H1 (cell line): ENCODE measurements around the gene MBD5. TPM values are rescaled to one million over a fixed set of nuclear protein-coding genes. Genes with fewer than 3 reads are reported as not detected.

Experiments used
- CTCF ChIA-PET: fragments of 300-600 bp; sonication (Branson Sonifier 250); formaldehyde crosslinking; loops from one replicate; lab custom pipeline; 2021; ENCODE audit not compliant: partially characterized antibody; lab: Charles Lee
- POLR2A ChIA-PET: fragments of 300-600 bp; sonication (Branson Sonifier 250); formaldehyde crosslinking; loops from one replicate; lab custom pipeline; 2021; ENCODE audit warnings: inconsistent platforms; ENCODE audit not compliant: partially characterized antibody; lab: Charles Lee
- DNase-seq, 2 experiments: peaks; one replicate each; pipeline versions ENCODE4 v3.0.0 to v3.0.0-alpha.2; 2010 to 2022; ENCODE audit warnings: low spot score in 2 of 2, low read depth in 1 of 2, mixed read lengths in 1 of 2
- FAIRE-seq: peaks from 2 replicates; lab custom pipeline; 2011; peaks lifted over from hg19 to GRCh38; lab: Jason Lieb, UNC
- H2AFZ ChIP-seq: 2 replicates; pipeline ENCODE4 v1.8.1; 2012; ENCODE audit warnings: low read length, inconsistent platforms
- H2AK5ac ChIP-seq: 2 replicates; pipeline ENCODE4 v1.6.1; 2013; ENCODE audit warnings: low read depth, low read length
- H2BK120ac ChIP-seq: replicated peaks from 2 replicates; pipeline ENCODE3; 2013; ENCODE audit warnings: low read depth, low read length, inconsistent platforms
- H2BK12ac ChIP-seq: 2 replicates; pipeline ENCODE4 v1.6.1; 2013; ENCODE audit warnings: low read depth, low read length
- H2BK15ac ChIP-seq: 2 replicates; pipeline ENCODE4 v1.6.1; 2013; ENCODE audit warnings: low read length
- H2BK20ac ChIP-seq: 2 replicates; pipeline ENCODE4 v1.6.1; 2013; ENCODE audit warnings: low read length
- H2BK5ac ChIP-seq: 2 replicates; pipeline ENCODE4 v1.6.1; 2013; ENCODE audit warnings: low read depth, low read length
- H3K14ac ChIP-seq: 2 replicates; pipeline ENCODE4 v1.6.1; 2013; ENCODE audit warnings: inconsistent platforms; ENCODE audit not compliant: insufficient read length
- H3K18ac ChIP-seq: 2 replicates; pipeline ENCODE4 v1.6.1; 2013; ENCODE audit warnings: low read length; ENCODE audit errors: extremely low read depth
- H3K23ac ChIP-seq: 2 replicates; pipeline ENCODE4 v1.6.1; 2013; ENCODE audit warnings: inconsistent platforms; ENCODE audit not compliant: insufficient read length
- H3K23me2 ChIP-seq: 2 replicates; pipeline ENCODE4 v1.6.1; 2013; ENCODE audit warnings: low read depth, low read length
- H3K27ac ChIP-seq: 2 replicates; pipeline ENCODE4 v1.6.1; 2011; ENCODE audit warnings: low read depth, low read length, inconsistent platforms
- H3K27me3 ChIP-seq, 4 experiments: replicated peaks in 1 of 4; 1 replicate in 1 of 4; 2 replicates in 3 of 4; pipeline versions ENCODE4 v1.6.1 to v1.8.1; 2011 to 2013; ENCODE audit warnings: low read length in 3 of 4, mild to moderate bottlenecking in 3 of 4, inconsistent platforms in 2 of 4, mixed read lengths in 2 of 4, moderate library complexity in 1 of 4; ENCODE audit not compliant: control insufficient read depth in 3 of 4, insufficient read depth in 3 of 4; ENCODE audit errors: extremely low read depth in 1 of 4
- H3K36me3 ChIP-seq, 4 experiments: 2 replicates each; pipeline versions ENCODE4 v1.6.1 to v1.8.1; 2011 to 2013; ENCODE audit warnings: mild to moderate bottlenecking in 4 of 4, low read length in 3 of 4, moderate library complexity in 2 of 4, control low read depth in 1 of 4, inconsistent platforms in 1 of 4; ENCODE audit not compliant: insufficient read depth in 4 of 4, control insufficient read depth in 2 of 4
- H3K4ac ChIP-seq: replicated peaks from 2 replicates; pipeline ENCODE3; 2013; ENCODE audit warnings: low read length, low read depth, mixed read lengths, inconsistent platforms; ENCODE audit not compliant: insufficient read length
- H3K4me1 ChIP-seq, 4 experiments: replicated peaks in 1 of 4; 1 replicate in 1 of 4; 2 replicates in 3 of 4; pipeline versions ENCODE4 v1.6.1 to v1.8.1; 2011 to 2013; ENCODE audit warnings: low read length in 3 of 4, inconsistent platforms in 2 of 4, mixed read lengths in 1 of 4; ENCODE audit not compliant: insufficient read depth in 4 of 4, control insufficient read depth in 3 of 4
- H3K4me2 ChIP-seq, 2 experiments: 2 replicates each; pipeline versions ENCODE4 v1.6.1 to v1.8.1; 2011 to 2013; ENCODE audit warnings: low read depth in 2 of 2, low read length in 2 of 2, control low read depth in 1 of 2, inconsistent platforms in 1 of 2, mild to moderate bottlenecking in 1 of 2; ENCODE audit not compliant: insufficient read depth in 1 of 2
- H3K4me3 ChIP-seq, 4 experiments: fragments of 200-600, 300-600 bp in 1 of 4; sonication (generic), shearing (Covaris generic), sonication (Bioruptor Twin) in 1 of 4; 2 replicates each; pipeline versions ENCODE4 v1.5.1 to v1.8.1; 2011 to 2016; ENCODE audit warnings: low read length in 4 of 4, low read depth in 3 of 4, control low read depth in 2 of 4, inconsistent platforms in 2 of 4, mild to moderate bottlenecking in 2 of 4, mixed read lengths in 1 of 4, moderate library complexity in 1 of 4; ENCODE audit not compliant: insufficient read depth in 2 of 4; ENCODE audit errors: extremely low read depth in 1 of 4
- H3K56ac ChIP-seq: replicated peaks from 2 replicates; pipeline ENCODE3; 2013; ENCODE audit warnings: low read depth, mild to moderate bottlenecking, mixed read lengths, low read length, inconsistent platforms; ENCODE audit not compliant: insufficient read length
- H3K79me1 ChIP-seq: 2 replicates; pipeline ENCODE4 v1.6.1; 2013; ENCODE audit warnings: low read depth, low read length, control low read depth
- H3K79me2 ChIP-seq, 2 experiments: 2 replicates each; pipeline versions ENCODE4 v1.6.1 to v1.8.1; 2012 to 2013; ENCODE audit warnings: low read length in 2 of 2, mild to moderate bottlenecking in 2 of 2, inconsistent platforms in 1 of 2; ENCODE audit not compliant: insufficient read depth in 2 of 2, control insufficient read depth in 1 of 2
- H3K9ac ChIP-seq, 4 experiments: replicated peaks in 1 of 4; 1 replicate in 1 of 4; 2 replicates in 3 of 4; pipeline versions ENCODE4 v1.6.1 to v1.8.1; 2011 to 2013; ENCODE audit warnings: low read depth in 3 of 4, low read length in 3 of 4, control low read depth in 2 of 4, mild to moderate bottlenecking in 2 of 4, moderate library complexity in 2 of 4, inconsistent platforms in 1 of 4; ENCODE audit errors: extremely low read depth in 1 of 4
- H3K9me3 ChIP-seq, 2 experiments: 2 replicates each; pipeline versions ENCODE4 v1.6.1 to v1.8.1; 2012 to 2013; ENCODE audit warnings: mild to moderate bottlenecking in 2 of 2, moderate library complexity in 2 of 2, control low read depth in 1 of 2, inconsistent platforms in 1 of 2, low read depth in 1 of 2, low read length in 1 of 2, mixed read lengths in 1 of 2; ENCODE audit not compliant: insufficient read depth in 2 of 2
- H4K20me1 ChIP-seq, 2 experiments: replicated peaks in 1 of 2; 2 replicates each; pipeline versions ENCODE3 to v1.8.1; 2011 to 2013; ENCODE audit warnings: inconsistent platforms in 2 of 2, low read length in 2 of 2, mild to moderate bottlenecking in 1 of 2; ENCODE audit not compliant: insufficient read depth in 2 of 2, control insufficient read depth in 1 of 2
- H4K5ac ChIP-seq: 2 replicates; pipeline ENCODE4 v1.6.1; 2013; ENCODE audit warnings: low read length, low read depth, mixed read lengths, inconsistent platforms; ENCODE audit not compliant: insufficient read length
- H4K8ac ChIP-seq: 2 replicates; pipeline ENCODE4 v1.8.0; 2013; ENCODE audit warnings: mild to moderate bottlenecking, moderate library complexity, low read length, inconsistent platforms; ENCODE audit not compliant: insufficient read depth; ENCODE audit errors: extremely low read depth
- H4K91ac ChIP-seq: replicated peaks from 2 replicates; pipeline ENCODE3; 2013; ENCODE audit warnings: low read length, mixed read lengths, inconsistent platforms; ENCODE audit not compliant: insufficient read length
- CEBPB ChIP-seq: IDR thresholded peaks from 2 replicates; pipeline ENCODE4 v1.6.1; 2012; ENCODE audit warnings: low read depth, low read length
- FOSL1 ChIP-seq: IDR thresholded peaks from 2 replicates; pipeline ENCODE4 v1.6.1; 2011; ENCODE audit warnings: mild to moderate bottlenecking, low read depth, low read length, moderate library complexity; ENCODE audit not compliant: insufficient read depth
- HDAC2 ChIP-seq, 2 experiments: fragments of 300-600 bp in 1 of 2; sonication (generic) in 1 of 2; IDR thresholded peaks; 2 replicates each; pipeline ENCODE4 v1.6.1; 2011 to 2012; ENCODE audit warnings: low read depth in 2 of 2, low read length in 2 of 2, mild to moderate bottlenecking in 2 of 2, moderate library complexity in 2 of 2, borderline replicate concordance in 1 of 2, inconsistent platforms in 1 of 2
- JUND ChIP-seq: IDR thresholded peaks from 2 replicates; pipeline ENCODE4 v1.6.1; 2011; ENCODE audit warnings: mild to moderate bottlenecking, improper control_type of control experiment, low read length
- RNF2 ChIP-seq: fragments of 200-900, 300-1000 bp; sonication (generic); IDR thresholded peaks from 2 replicates; pipeline ENCODE4 v1.7.1; 2016; ENCODE audit warnings: borderline replicate concordance, low read depth, mild to moderate bottlenecking, antibody characterized with exemption, low read length; ENCODE audit not compliant: poor library complexity, severe bottlenecking; ENCODE audit errors: missing control alignments
- ZNF274 ChIP-seq: IDR thresholded peaks from 2 replicates; pipeline ENCODE4 v1.7.0; 2012; ENCODE audit warnings: low read length, borderline replicate concordance; ENCODE audit errors: extremely low read depth
- WGBS, 2 experiments: shearing (Covaris generic) in 1 of 2; methylation state at CpG; one replicate each; pipeline versions ENCODE4 v1.1.6 to v1.1.7; 2013 to 2015; ENCODE audit warnings: low lambda C conversion rate in 2 of 2, mixed read lengths in 2 of 2, inconsistent platforms in 1 of 2, low coverage in 1 of 2, missing lambda C conversion rate in 1 of 2; ENCODE audit not compliant: insufficient replicate concordance in 2 of 2, insufficient coverage in 1 of 2, insufficient read length in 1 of 2; ENCODE audit errors: extremely low coverage in 1 of 2, missing lambda C conversion rate in 1 of 2; 5-methylcytosine and 5-hydroxymethylcytosine counted together
- polyA plus RNA-seq, 7 experiments: library from polyadenylated mRNA; depleted of rRNA in 3 of 7; stranded (reverse) in 5 of 7; unstranded in 2 of 7; fragments of >200 nt in 5 of 7; fragments of 200-250 nt in 2 of 7; gene quantifications; 1 replicate in 5 of 7; 2 replicates in 1 of 7; 4 replicates in 1 of 7; pipeline versions ENCODE4 v1.2.1 to v1.2.3, GENCODE V29; 2011 to 2013; ENCODE audit warnings: missing spikeins in 2 of 7, mixed read lengths in 2 of 7
- total RNA-seq: library from RNA; stranded (reverse); fragmentation: NEBNext Ultra II Directional; extraction: Animal tissue kit (Norgen Biotek cat#: 25700); gene quantifications from 2 replicates; pipeline ENCODE4 v1.2.1, GENCODE V29; 2021
- TF ChIP-seq, protein P1 (sequence below): IDR thresholded peaks from 2 replicates; pipeline ENCODE4 v1.6.1; 2012; ENCODE audit warnings: inconsistent platforms
- TF ChIP-seq, protein P2 (sequence below), 3 experiments: IDR thresholded peaks; 1 replicate in 2 of 3; 2 replicates in 1 of 3; pipeline versions ENCODE4 v1.5.1 to v1.6.1; 2011; ENCODE audit warnings: low read length in 3 of 3, mild to moderate bottlenecking in 3 of 3, inconsistent platforms in 2 of 3, low read depth in 1 of 3, moderate library complexity in 1 of 3; ENCODE audit not compliant: insufficient read depth in 1 of 3; ENCODE audit errors: control extremely low read depth in 1 of 3

MBD5 gene
- total and polyA plus RNA-seq, 2 of the 8 experiments (the other 6 are each of a cell fraction or from before 2014, with no cell fraction given): 9.7 to 29.4 TPM

DNA sequence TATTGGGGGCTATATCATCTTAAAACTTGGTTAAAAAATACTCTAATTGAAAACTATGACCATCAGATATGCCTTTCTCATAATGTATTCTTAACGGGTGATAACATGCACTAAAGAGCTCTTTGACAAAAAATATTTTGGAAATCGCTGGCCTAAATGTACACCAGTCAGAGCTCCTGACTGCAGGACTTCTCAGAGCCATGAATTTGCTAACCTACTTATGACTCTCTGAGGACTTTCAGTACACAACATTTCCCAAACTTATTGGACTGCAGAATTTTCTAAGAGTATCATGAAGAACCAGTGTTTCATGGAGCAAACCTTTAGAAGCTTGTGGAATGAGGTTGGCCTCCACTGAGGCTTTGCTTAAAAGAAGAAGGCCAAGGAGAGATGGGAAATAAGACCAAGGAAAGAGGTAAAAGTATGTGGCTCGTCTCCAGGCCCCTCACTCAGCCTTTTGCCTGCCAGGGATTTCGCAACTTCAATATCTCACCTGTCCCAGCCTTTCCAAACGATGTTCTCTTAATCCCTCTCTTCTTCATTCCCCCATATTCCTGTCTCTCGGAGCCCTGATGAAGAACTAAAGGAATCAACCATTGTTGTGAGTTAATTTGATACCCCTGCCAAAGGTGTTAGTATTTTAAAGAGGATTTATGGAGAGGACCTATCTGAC is 534.9 kb downstream of the MBD5 start:
- POLR2A ChIA-PET: no interaction called here
- 91% methylated on average over 6 of the region's 6 CpGs; no CpG with 5 or more reads in 1 of the 2 experiments for WGBS, 2 experiments
- H3K4me2 ChIP-seq: no peak overlapping the region

More for the DNA sequence above, 534.9 kb downstream of the MBD5 start:
- Histone ChIP-seq H3K4me3 (no peak overlapping the region), H4K5ac (no peak overlapping the region), H2BK5ac (no peak overlapping the region), H3K4me1 (peaks cover 5 to 16% (median 10%) of the 10 kb centered on the region in 4 experiments; a peak in 6 of 7 replicates), H3K56ac (no peak overlapping the region), H4K91ac (no peak overlapping the region), H3K14ac (no peak overlapping the region), H3K36me3 (no peaks in the 10 kb centered on the region), H3K27me3 (peaks cover 0 to 4% (median 0%) of the 10 kb centered on the region in 4 experiments; a peak in 1 of 7 replicates), H3K9ac (no peak overlapping the region), H3K18ac (no peak overlapping the region), H3K27ac (no peak overlapping the region), H4K20me1 (no peaks in the 10 kb centered on the region), H3K9me3 (peaks cover 0 to 8% of the 10 kb centered on the region in 2 experiments; a peak in 2 of 4 replicates), H2AFZ (no peak overlapping the region), H2BK15ac (no peak overlapping the region), H3K23me2 (no peaks in the 10 kb centered on the region), H4K8ac (no peak overlapping the region), H2BK20ac (no peak overlapping the region), H3K4ac (no peak overlapping the region), H2AK5ac (no peak overlapping the region), H2BK120ac (no peak overlapping the region), H3K79me1 (no peaks in the 10 kb centered on the region), H3K23ac (no peak overlapping the region), H2BK12ac (no peak overlapping the region), H3K79me2 (no peaks in the 10 kb centered on the region)
- no peak for DNase-seq
- TF ChIP-seq ZNF274 (no peak), JUND (no peak), HDAC2 (IDR thresholded peaks at IDR 0.05; ENCODE audit: borderline replicate concordance in 1 of 2, low read depth in 2 of 2, low read length in 2 of 2) (no peak), RNF2 (no peak), CEBPB (peak; percentile 79), FOSL1 (no peak)
- TF ChIP-seq, protein P1, sequence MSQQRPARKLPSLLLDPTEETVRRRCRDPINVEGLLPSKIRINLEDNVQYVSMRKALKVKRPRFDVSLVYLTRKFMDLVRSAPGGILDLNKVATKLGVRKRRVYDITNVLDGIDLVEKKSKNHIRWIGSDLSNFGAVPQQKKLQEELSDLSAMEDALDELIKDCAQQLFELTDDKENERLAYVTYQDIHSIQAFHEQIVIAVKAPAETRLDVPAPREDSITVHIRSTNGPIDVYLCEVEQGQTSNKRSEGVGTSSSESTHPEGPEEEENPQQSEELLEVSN: no peak
- TF ChIP-seq, protein P2, sequence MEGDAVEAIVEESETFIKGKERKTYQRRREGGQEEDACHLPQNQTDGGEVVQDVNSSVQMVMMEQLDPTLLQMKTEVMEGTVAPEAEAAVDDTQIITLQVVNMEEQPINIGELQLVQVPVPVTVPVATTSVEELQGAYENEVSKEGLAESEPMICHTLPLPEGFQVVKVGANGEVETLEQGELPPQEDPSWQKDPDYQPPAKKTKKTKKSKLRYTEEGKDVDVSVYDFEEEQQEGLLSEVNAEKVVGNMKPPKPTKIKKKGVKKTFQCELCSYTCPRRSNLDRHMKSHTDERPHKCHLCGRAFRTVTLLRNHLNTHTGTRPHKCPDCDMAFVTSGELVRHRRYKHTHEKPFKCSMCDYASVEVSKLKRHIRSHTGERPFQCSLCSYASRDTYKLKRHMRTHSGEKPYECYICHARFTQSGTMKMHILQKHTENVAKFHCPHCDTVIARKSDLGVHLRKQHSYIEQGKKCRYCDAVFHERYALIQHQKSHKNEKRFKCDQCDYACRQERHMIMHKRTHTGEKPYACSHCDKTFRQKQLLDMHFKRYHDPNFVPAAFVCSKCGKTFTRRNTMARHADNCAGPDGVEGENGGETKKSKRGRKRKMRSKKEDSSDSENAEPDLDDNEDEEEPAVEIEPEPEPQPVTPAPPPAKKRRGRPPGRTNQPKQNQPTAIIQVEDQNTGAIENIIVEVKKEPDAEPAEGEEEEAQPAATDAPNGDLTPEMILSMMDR (IDR thresholded peaks at IDR 0.05; ENCODE audit: control extremely low read depth in 1 of 3, insufficient read depth in 1 of 3, low read depth in 1 of 3, low read length in 3 of 3): no peak
- no peak for FAIRE-seq
- CTCF ChIA-PET: interaction anchor here (0.7 to 2.1 kb wide), 4 partner anchors 12 to 434 kb away, joined by 3 to 8 read pairs (median 4); no protein-coding TSS in a partner anchor
